GM12878 (cell line): ENCODE results near the gene CD101. TPM values are rescaled to one million over a fixed set of nuclear protein-coding genes. Genes with fewer than 3 reads are reported as not detected.

Experiments
- ATAC-seq: fragments of 200-7000 bp; cut with Tn5 transposase; 3 replicates; pipeline ENCODE4 v1.9.1; 2020; ENCODE audit warnings: mild to moderate bottlenecking, moderate library complexity
- BruUV-seq: library from RNA; stranded (reverse); fragments of 400-500 nt; replicated peaks from 2 replicates; lab custom pipeline; 2021; lab: Mats Ljungman, UMichigan
- CTCF ChIA-PET: fragments of 300-600 bp; sonication (Branson Sonifier 250); formaldehyde crosslinking; extraction: SDS; loops from one replicate; lab custom pipeline; 2021; ENCODE audit warnings: inconsistent platforms; lab: Yijun Ruan, JAX
- POLR2A ChIA-PET: fragments of 350-600 bp; formaldehyde crosslinking; extraction: SDS; loops from one replicate; lab custom pipeline; 2021; ENCODE audit warnings: inconsistent platforms; lab: Charles Lee
- RAD21 ChIA-PET: fragments of 300-600 bp; sonication (Branson Sonifier 250); formaldehyde crosslinking; loops from one replicate; lab custom pipeline; 2023; ENCODE audit warnings: antibody characterized with exemption; ENCODE audit not compliant: unreplicated experiment; lab: Charles Lee
- SMC1A ChIA-PET: fragments of 300-600 bp; sonication (Branson Sonifier 250); formaldehyde crosslinking; loops from one replicate; lab custom pipeline; 2023; ENCODE audit not compliant: unreplicated experiment, uncharacterized antibody; lab: Charles Lee
- DNase-seq: peaks from one replicate; pipeline ENCODE4 v3.0.0-alpha.2; 2011; ENCODE audit warnings: low read depth, low spot score
- FAIRE-seq: peaks from 3 replicates; lab custom pipeline; 2011; peaks lifted over from hg19 to GRCh38; lab: Jason Lieb, UNC
- H2AFZ ChIP-seq: 2 replicates; pipeline ENCODE4 v1.6.0; 2011; ENCODE audit warnings: low read depth, low read length, control low read depth; ENCODE audit not compliant: control insufficient read depth
- H3K27ac ChIP-seq: 2 replicates; pipeline ENCODE4 v1.5.1; 2011; ENCODE audit warnings: control low read depth; ENCODE audit not compliant: control insufficient read depth, insufficient read depth
- H3K27me3 ChIP-seq, 2 experiments: replicated peaks in 1 of 2; 2 replicates each; pipeline versions ENCODE4 v1.6.0 to v1.6.1; 2011; ENCODE audit warnings: low read length in 1 of 2; ENCODE audit not compliant: control insufficient read depth in 2 of 2, insufficient read depth in 2 of 2
- H3K36me3 ChIP-seq, 2 experiments: 2 replicates each; pipeline ENCODE4 v1.5.1; 2011; ENCODE audit warnings: low read length in 1 of 2; ENCODE audit not compliant: control insufficient read depth in 2 of 2, insufficient read depth in 2 of 2
- H3K4me1 ChIP-seq: 2 replicates; pipeline ENCODE4 v1.6.1; 2011; ENCODE audit warnings: mild to moderate bottlenecking, low read length, moderate library complexity, mixed read lengths; ENCODE audit not compliant: control insufficient read depth, insufficient read depth
- H3K4me2 ChIP-seq: 2 replicates; pipeline ENCODE4 v1.6.0; 2011; ENCODE audit warnings: control low read depth; ENCODE audit not compliant: control insufficient read depth, insufficient read depth
- H3K4me3 ChIP-seq: fragments of 200-600 bp; sonication (generic); 2 replicates; pipeline ENCODE4 v1.5.1; 2016
- H3K79me2 ChIP-seq: 2 replicates; pipeline ENCODE4 v1.6.0; 2011; ENCODE audit warnings: low read length; ENCODE audit not compliant: control insufficient read depth, insufficient read depth
- H3K9ac ChIP-seq: 2 replicates; pipeline ENCODE4 v1.8.0; 2011; ENCODE audit warnings: low read length, control low read depth, mixed read lengths; ENCODE audit not compliant: control insufficient read depth, insufficient read depth
- H3K9me3 ChIP-seq: replicated peaks from 3 replicates; pipeline ENCODE4 v1.5.1; 2011; ENCODE audit warnings: mild to moderate bottlenecking, low read length; ENCODE audit not compliant: control insufficient read depth, insufficient read depth
- H4K20me1 ChIP-seq: 2 replicates; pipeline ENCODE4 v1.6.0; 2011; ENCODE audit not compliant: control insufficient read depth, insufficient read depth
- ATF7 ChIP-seq: fragments of 450-650 bp; IDR thresholded peaks from 2 replicates; pipeline ENCODE4 v1.6.1; 2016; ENCODE audit warnings: low read depth, mild to moderate bottlenecking
- BCL11A ChIP-seq: IDR thresholded peaks from 2 replicates; pipeline ENCODE4 v1.6.1; 2011; ENCODE audit warnings: low read depth, low read length
- CHD1 ChIP-seq: IDR thresholded peaks from 2 replicates; pipeline ENCODE4 v1.6.1; 2012; ENCODE audit warnings: low read depth, low read length, improper control_type of control experiment
- GABPA ChIP-seq: IDR thresholded peaks from 2 replicates; pipeline ENCODE4 v1.6.1; 2014; ENCODE audit warnings: antibody characterized with exemption, low read depth, mild to moderate bottlenecking, inconsistent platforms
- IRF4 ChIP-seq: IDR thresholded peaks from 2 replicates; pipeline ENCODE4 v1.6.1; 2011; ENCODE audit warnings: low read depth, low read length
- JUNB ChIP-seq: IDR thresholded peaks from 2 replicates; pipeline ENCODE4 v1.6.1; 2016; ENCODE audit warnings: antibody characterized with exemption, mild to moderate bottlenecking
- KDM1A ChIP-seq: fragments of 200-600 bp; sonication (generic); IDR thresholded peaks from 2 replicates; pipeline ENCODE4 v1.6.1; 2016; ENCODE audit warnings: borderline replicate concordance
- MTA3 ChIP-seq: IDR thresholded peaks from 2 replicates; pipeline ENCODE4 v1.6.1; 2012; ENCODE audit warnings: low read length, inconsistent platforms, borderline replicate concordance
- MXI1 ChIP-seq: fragments of 150-350 bp; IDR thresholded peaks from 2 replicates; pipeline ENCODE4 v1.6.1; 2011; ENCODE audit warnings: low read depth, mild to moderate bottlenecking, inconsistent platforms, low read length, improper control_type of control experiment
- MYB ChIP-seq: fragments of 150-350 bp; IDR thresholded peaks from 2 replicates; pipeline ENCODE4 v1.6.1; 2014; ENCODE audit warnings: mild to moderate bottlenecking, low read depth, low read length, borderline replicate concordance
- SP1 ChIP-seq: IDR thresholded peaks from one replicate; pipeline ENCODE4 v1.6.1; 2011; ENCODE audit warnings: low read depth, low read length
- ZBED1 ChIP-seq: IDR thresholded peaks from 2 replicates; pipeline ENCODE4 v1.6.1; 2016; ENCODE audit warnings: borderline replicate concordance
- ZNF274 ChIP-seq: IDR thresholded peaks from one replicate; pipeline ENCODE4 v1.8.0; 2011; ENCODE audit not compliant: insufficient read length, insufficient read depth
- ZZZ3 ChIP-seq: IDR thresholded peaks from 2 replicates; pipeline ENCODE4 v1.6.1; 2011; ENCODE audit warnings: low read depth; ENCODE audit not compliant: control insufficient read depth, insufficient read length
- WGBS: methylation state at CpG from one replicate; pipeline ENCODE4 v1.1.6; 2016; ENCODE audit warnings: low lambda C conversion rate; ENCODE audit not compliant: insufficient replicate concordance, insufficient coverage; ENCODE audit errors: missing lambda C conversion rate; 5-methylcytosine and 5-hydroxymethylcytosine counted together
- in situ Hi-C: fragments of 300-500 bp; cut with MboI; formaldehyde crosslinking; loops from 9 replicates; pipeline ENCODE4 v1.14.3; 2018; ENCODE audit warnings: mixed read lengths
- intact Hi-C: fragments of 100-400 bp; cut with micrococcal nuclease; formaldehyde crosslinking; loops from one replicate; pipeline ENCODE4 v1.14.2; 2022; ENCODE audit not compliant: unreplicated experiment
- polyA plus RNA-seq, 11 experiments: library from polyadenylated mRNA; depleted of rRNA in 4 of 11; unstranded in 6 of 11; stranded (reverse) in 5 of 11; fragments of >200 nt; fragmentation: Nextera tagmentation in 4 of 11; fragmentation: Illumina TruSeq in 1 of 11; extraction: Ambion mirVana in 4 of 11; extraction: Trizol in 1 of 11; gene quantifications; 1 replicate in 1 of 11; 2 replicates in 10 of 11; pipeline versions ENCODE4 v1.2.1 to v1.2.3, GENCODE V29; 2011 to 2016; ENCODE audit warnings: inconsistent platforms in 2 of 11, missing spikeins in 2 of 11, low read depth in 1 of 11
- total RNA-seq, 4 experiments: library from RNA; depleted of rRNA in 3 of 4; stranded (reverse); fragments of >200 nt in 3 of 4; fragmentation: Illumina TruSeq in 1 of 4; extraction: Trizol in 1 of 4; gene quantifications; 2 replicates each; pipeline versions ENCODE4 v1.2.1 to v1.2.3, GENCODE V29; 2013 to 2021
- TF ChIP-seq, protein P1 (sequence below): fragments of 450-650 bp; IDR thresholded peaks from 2 replicates; pipeline ENCODE4 v1.6.1; 2017; ENCODE audit warnings: low read depth, mild to moderate bottlenecking, moderate library complexity
- TF ChIP-seq, protein P2 (sequence below): fragments of 150-350 bp; IDR thresholded peaks from 2 replicates; pipeline ENCODE4 v1.6.1; 2016; ENCODE audit warnings: low read depth, low read length
- TF ChIP-seq, protein P3 (sequence below): fragments of 450-650 bp; IDR thresholded peaks from 2 replicates; pipeline ENCODE4 v1.6.1; 2016; ENCODE audit warnings: mild to moderate bottlenecking

The CD101 gene
- total and polyA plus RNA-seq, 10 of the 15 experiments (the other 5 are each of a cell fraction or from before 2014, with no cell fraction given), result 0.56 to 7.9 (median 2.9) TPM

DNA sequence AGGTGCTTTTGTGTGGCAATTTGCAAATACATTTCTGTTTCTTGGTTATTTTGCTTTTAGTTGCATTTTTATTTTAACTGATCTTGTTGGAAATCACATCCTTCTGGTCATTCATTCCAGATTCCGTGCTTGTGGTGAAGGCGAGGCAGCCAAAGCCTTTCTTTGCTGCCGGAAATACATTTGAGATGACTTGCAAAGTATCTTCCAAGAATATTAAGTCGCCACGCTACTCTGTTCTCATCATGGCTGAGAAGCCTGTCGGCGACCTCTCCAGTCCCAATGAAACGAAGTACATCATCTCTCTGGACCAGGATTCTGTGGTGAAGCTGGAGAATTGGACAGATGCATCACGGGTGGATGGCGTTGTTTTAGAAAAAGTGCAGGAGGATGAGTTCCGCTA lies 34.8 kb upstream of the CD101 start:
- Histone ChIP-seq H3K4me3 (no peak overlapping the region), H3K9me3 (no peaks in the 10 kb centered on the region), H2AFZ (no peak overlapping the region), H4K20me1 (no peaks in the 10 kb centered on the region), H3K79me2 (no peaks in the 10 kb centered on the region), H3K4me2 (no peak overlapping the region), H3K4me1 (no peaks in the 10 kb centered on the region), H3K27ac (no peak overlapping the region), H3K27me3 (0 out of 4 replicates have a peak, but pooled peaks cover 0 to 3% of the 10 kb centered on the region in 2 experiments), H3K36me3 (no peaks in the 10 kb centered on the region), H3K9ac (no peak overlapping the region)
- TF ChIP-seq SP1 (no peak), JUNB (no peak), GABPA (no peak), MTA3 (no peak), IRF4 (no peak), ZBED1 (no peak), CHD1 (no peak), BCL11A (no peak), ATF7 (no peak), MYB (no peak), ZZZ3 (no peak), ZNF274 (no peak), KDM1A (no peak), MXI1 (no peak)
- TF ChIP-seq, protein P1, sequence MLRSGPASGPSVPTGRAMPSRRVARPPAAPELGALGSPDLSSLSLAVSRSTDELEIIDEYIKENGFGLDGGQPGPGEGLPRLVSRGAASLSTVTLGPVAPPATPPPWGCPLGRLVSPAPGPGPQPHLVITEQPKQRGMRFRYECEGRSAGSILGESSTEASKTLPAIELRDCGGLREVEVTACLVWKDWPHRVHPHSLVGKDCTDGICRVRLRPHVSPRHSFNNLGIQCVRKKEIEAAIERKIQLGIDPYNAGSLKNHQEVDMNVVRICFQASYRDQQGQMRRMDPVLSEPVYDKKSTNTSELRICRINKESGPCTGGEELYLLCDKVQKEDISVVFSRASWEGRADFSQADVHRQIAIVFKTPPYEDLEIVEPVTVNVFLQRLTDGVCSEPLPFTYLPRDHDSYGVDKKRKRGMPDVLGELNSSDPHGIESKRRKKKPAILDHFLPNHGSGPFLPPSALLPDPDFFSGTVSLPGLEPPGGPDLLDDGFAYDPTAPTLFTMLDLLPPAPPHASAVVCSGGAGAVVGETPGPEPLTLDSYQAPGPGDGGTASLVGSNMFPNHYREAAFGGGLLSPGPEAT, result no peak
- TF ChIP-seq, protein P2, sequence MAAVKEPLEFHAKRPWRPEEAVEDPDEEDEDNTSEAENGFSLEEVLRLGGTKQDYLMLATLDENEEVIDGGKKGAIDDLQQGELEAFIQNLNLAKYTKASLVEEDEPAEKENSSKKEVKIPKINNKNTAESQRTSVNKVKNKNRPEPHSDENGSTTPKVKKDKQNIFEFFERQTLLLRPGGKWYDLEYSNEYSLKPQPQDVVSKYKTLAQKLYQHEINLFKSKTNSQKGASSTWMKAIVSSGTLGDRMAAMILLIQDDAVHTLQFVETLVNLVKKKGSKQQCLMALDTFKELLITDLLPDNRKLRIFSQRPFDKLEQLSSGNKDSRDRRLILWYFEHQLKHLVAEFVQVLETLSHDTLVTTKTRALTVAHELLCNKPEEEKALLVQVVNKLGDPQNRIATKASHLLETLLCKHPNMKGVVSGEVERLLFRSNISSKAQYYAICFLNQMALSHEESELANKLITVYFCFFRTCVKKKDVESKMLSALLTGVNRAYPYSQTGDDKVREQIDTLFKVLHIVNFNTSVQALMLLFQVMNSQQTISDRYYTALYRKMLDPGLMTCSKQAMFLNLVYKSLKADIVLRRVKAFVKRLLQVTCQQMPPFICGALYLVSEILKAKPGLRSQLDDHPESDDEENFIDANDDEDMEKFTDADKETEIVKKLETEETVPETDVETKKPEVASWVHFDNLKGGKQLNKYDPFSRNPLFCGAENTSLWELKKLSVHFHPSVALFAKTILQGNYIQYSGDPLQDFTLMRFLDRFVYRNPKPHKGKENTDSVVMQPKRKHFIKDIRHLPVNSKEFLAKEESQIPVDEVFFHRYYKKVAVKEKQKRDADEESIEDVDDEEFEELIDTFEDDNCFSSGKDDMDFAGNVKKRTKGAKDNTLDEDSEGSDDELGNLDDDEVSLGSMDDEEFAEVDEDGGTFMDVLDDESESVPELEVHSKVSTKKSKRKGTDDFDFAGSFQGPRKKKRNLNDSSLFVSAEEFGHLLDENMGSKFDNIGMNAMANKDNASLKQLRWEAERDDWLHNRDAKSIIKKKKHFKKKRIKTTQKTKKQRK, result no peak
- TF ChIP-seq, protein P3, sequence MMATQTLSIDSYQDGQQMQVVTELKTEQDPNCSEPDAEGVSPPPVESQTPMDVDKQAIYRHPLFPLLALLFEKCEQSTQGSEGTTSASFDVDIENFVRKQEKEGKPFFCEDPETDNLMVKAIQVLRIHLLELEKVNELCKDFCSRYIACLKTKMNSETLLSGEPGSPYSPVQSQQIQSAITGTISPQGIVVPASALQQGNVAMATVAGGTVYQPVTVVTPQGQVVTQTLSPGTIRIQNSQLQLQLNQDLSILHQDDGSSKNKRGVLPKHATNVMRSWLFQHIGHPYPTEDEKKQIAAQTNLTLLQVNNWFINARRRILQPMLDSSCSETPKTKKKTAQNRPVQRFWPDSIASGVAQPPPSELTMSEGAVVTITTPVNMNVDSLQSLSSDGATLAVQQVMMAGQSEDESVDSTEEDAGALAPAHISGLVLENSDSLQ, result no peak
- no TSS peak for BruUV-seq
- ChIA-PET SMC1A (no interaction called here), POLR2A (no interaction called here), CTCF (interaction anchor here (1.7 kb wide), 1 partner anchor 9 kb away, joined by 5 read pairs; no protein-coding TSS in a partner anchor), RAD21 (no interaction called here)
- intact Hi-C loops (no loop called here), in situ Hi-C loops (no loop called here)
- WGBS, result 52% methylated on average over 11 of the region's 11 CpGs
- FAIRE-seq (no peak), ATAC-seq (no peak), DNase-seq (no peak)
